ENCODE data around the gene SHKBP1. TPM values are rescaled to one million over a fixed set of nuclear protein-coding genes. Genes with fewer than 3 reads are reported as not detected.

SHKBP1 gene
- total RNA-seq, 1 donor from 2014 or later: 20.6 TPM

DNA sequence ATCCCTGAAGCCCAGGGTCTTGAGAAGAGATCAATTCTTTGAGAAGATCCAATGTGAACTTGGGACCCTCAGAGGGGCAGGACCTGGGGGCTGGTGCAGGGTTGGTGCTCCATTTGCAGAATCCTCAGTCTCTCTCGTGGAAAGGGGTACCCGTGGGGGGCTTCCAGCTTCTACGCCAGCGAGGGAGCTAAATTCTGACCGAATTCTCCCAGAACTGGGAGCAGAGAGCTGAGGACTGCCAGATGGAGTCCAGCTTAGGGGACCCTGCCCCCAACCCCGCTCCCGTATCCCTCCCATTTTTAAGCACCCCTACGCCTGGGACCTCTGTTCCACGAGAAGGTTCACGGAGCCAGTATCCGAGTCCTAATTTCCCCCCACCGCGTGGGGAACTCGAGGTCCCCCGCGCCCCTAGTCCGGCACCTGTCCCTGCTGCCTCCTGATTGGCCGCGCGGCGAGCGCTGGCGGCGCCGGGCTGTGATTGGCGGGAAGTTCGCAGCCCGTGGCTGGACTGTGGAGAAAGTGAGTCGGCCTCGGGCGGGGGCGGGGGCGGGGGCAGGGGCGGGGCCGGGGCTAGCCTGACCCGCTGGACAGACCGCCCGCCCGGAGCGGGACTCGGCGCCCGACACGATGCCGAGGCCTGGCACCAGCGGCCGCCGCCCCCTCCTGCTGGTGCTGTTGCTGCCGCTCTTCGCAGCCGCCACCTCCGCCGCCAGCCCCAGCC lies 20.1 kb downstream of the SHKBP1 start:
- intact Hi-C loops (cut with DNase I): loop anchor here (2.0 to 5.0 kb wide), 2 partner anchors 20 to 129 kb away; partner anchors contain the start of genes BLVRB, SHKBP1 and SPTBN4
- peak; percentile 84 for DNase-seq (ENCODE audit: missing footprints)
- peak; percentile 41 for ATAC-seq

DNA sequence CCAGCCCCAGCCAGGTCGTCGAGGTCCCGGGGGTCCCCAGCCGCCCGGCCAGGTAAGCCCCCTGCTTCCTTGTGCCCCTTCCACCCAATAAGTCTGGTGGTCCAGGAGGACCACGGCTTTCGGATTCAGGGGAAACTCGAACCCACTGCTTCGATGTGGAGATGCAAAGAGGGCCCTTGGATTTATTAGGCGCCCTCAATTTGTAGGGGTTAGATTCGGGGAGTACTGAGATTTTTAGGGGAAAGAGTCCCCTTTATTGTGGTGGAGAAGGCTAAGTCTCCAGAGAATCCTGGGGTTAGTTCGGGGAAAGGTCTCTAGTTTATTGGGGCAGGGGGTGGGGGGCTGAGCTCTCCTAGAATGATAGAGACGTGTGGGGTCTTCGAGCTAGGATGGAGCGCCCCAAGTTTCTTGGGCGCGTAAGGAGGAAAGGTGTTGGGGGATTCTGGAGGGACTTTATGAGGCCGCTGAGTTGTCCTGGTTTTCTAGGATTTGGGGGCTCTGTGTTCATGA lies 20.7 kb downstream of the SHKBP1 start:
- DNase-seq (ENCODE audit: missing footprints) (peak; percentile 9), ATAC-seq (no peak)
- intact Hi-C loops (cut with DNase I): loop anchor here (2.0 to 5.0 kb wide), 2 partner anchors 21 to 130 kb away; partner anchors contain the start of genes BLVRB, SHKBP1 and SPTBN4

DNA sequence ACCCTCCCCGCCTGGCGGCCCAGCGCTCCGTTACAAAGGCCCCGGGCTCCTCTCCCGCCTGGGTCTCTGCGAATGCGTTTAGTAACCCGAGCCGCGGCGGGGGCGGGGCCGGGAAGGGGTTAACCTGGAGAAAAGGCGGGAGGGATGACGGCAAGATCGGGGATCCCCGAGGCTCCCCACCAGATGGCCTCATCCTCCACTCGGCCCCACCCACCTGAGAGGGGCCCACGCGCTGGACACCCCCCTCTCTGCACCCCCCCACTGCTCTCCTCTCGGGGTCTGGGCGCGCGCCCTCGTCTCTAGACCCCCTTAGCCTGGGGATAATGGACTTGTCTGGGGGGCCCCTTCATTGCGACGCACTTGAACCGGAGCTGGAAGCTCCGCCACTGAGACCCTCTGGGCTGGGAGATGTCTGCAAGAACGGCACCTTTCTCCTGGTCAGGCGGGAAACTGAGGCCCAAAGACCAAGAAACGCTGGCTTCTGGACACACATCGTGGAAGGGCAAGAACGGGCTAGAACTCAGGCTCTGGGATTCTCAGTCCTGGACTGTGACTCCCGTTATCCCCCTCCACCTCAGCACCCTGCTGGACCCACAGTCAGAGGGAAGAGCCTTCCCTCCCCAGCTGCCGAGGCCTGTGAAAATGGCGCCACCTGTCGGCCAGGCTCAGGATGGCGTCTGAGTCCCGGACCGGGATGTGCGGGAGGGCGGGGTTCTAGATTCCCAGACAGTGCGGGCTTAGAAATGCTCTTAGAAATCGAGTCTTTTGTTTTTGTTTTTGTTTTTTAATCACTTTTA lies 21.6 kb downstream of the SHKBP1 start:
- DNase-seq (ENCODE audit: missing footprints) (peak; percentile 94), ATAC-seq (peak; percentile 63)
- intact Hi-C loops (cut with DNase I): loop anchor here (1.0 to 5.0 kb wide), 3 partner anchors 69 to 294 kb away; partner anchors contain the start of genes BLVRB and SPTBN4

DNA sequence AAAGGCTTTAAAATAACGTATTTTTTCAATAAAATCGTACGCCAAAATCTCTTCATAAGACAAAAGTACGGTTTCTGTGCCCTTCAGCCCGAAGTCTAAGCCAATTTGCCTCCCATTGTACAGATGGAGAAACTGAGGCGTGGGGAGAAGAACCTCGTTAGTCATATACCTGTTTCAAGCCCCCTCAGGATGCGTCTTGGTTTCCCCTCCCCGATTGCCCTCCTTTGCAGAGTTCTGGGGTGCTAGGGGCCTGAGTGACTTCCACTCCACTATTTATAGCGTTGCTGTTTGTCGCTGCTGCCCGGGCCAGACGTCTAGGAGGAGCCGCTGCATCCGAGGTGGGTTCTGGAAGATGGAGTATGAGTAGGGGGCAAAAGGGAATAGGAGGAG lies 22.2 kb downstream of the SHKBP1 start:
- ATAC-seq: no peak
- no peak for DNase-seq (ENCODE audit: missing footprints)
- intact Hi-C loops (cut with DNase I): loop anchor here (1.0 to 5.0 kb wide), 3 partner anchors 70 to 294 kb away; partner anchors contain the start of genes BLVRB and SPTBN4

DNA sequence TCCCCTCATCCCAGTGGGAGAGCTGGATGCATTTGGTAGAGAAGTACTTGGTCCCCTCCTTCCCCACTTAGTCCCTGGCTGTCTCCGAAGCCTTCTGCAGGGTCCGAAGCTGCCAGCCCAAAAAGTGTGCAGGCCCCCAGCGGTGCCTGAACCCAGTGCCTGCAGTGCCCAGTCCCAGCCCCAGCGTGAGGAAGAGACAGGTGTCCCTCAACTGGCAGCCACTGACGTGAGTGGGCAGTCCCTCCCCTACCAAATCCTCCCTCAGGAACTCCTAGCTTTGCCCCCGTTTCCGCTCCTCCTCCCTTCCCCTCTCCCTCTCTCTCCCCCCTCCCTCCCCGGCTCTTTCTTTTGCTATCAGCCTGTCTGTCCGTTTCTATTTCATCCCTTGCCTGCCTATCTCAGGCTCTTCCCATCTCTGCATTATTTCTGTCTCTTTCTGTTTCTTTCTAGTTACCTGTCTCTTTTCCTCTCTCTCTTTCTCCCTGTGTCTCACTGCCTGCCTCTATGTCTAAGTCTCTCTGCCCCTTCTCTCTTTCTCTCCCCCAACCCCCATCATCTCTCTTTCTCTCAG lies 22.7 kb downstream of the SHKBP1 start:
- ATAC-seq: no peak
- DNase-seq (ENCODE audit: missing footprints): peak; percentile 57
- intact Hi-C loops (cut with DNase I): loop anchor here (2.0 to 5.0 kb wide), 2 partner anchors 132 to 295 kb away; partner anchors contain the start of genes BLVRB and SPTBN4

DNA sequence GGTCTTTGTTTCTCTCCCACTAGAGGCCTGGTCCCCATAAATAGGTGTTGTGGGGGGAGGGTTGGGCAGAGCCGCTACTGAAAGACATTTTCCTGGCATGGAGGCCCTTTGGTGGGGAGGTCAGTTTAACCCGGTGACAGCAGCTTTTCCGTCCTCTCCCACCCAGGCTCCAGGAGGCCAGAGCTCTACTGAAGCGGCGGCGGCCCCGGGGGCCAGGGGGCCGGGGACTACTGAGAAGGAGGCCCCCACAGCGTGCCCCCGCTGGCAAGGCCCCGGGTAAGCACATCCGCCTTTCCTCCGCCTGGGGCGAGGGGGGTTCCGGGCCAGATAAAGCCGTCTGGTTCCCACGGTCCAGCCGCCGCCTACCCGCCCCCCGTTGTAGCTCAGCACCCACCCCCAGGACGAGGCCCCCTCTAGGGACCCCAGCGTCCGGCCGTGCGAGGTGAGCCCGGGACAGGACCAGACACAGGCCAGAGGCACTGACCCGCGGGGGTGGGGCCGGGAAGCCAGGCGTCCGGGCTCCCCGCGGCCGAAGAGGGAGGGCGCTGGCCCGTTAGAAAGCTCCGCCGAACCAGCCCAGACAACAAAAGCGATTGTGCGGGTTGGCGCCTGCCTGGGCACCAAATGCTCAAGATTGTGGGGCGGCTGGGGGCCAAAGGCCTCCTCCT lies 23.4 kb downstream of the SHKBP1 start:
- intact Hi-C loops (cut with DNase I): loop anchor here (2.0 to 5.0 kb wide), 4 partner anchors 117 to 295 kb away; partner anchors contain the start of genes BLVRB, COQ8B, ITPKC and PRX
- peak; percentile 77 for DNase-seq (ENCODE audit: missing footprints)
- no peak for ATAC-seq

DNA sequence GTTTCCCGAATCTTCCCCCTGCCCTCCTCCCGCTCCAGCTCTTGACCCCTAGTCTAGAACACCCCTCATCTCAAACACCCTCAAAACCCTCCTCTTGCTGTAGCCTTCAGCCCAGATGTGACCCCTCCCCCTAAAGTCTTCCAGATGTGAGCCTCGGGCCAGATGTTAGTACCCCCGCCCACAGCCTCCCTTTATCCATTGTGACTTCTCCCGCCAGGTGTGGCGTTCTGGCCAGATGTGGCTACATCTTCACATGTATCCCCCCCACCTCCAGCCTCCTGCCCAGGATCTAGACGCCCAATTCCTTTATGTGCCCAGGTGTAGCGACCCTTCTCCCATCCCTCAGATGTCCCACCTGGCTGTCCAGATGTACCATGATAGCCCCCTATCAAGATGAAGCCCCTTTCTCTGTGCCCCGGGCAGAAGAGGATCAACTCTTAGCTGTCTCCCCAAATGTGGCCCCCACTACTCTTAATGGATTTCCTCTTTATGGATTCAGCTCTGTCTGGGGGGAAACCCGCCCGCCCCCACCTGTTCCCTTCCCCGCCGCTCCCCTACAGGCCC lies 24.0 kb downstream of the SHKBP1 start:
- ATAC-seq: no peak
- peak; percentile 11 for DNase-seq (ENCODE audit: missing footprints)
- intact Hi-C loops (cut with DNase I): loop anchor here (5.0 kb wide), 2 partner anchors 117 to 188 kb away; partner anchors contain the start of genes COQ8B, ITPKC and PRX

DNA sequence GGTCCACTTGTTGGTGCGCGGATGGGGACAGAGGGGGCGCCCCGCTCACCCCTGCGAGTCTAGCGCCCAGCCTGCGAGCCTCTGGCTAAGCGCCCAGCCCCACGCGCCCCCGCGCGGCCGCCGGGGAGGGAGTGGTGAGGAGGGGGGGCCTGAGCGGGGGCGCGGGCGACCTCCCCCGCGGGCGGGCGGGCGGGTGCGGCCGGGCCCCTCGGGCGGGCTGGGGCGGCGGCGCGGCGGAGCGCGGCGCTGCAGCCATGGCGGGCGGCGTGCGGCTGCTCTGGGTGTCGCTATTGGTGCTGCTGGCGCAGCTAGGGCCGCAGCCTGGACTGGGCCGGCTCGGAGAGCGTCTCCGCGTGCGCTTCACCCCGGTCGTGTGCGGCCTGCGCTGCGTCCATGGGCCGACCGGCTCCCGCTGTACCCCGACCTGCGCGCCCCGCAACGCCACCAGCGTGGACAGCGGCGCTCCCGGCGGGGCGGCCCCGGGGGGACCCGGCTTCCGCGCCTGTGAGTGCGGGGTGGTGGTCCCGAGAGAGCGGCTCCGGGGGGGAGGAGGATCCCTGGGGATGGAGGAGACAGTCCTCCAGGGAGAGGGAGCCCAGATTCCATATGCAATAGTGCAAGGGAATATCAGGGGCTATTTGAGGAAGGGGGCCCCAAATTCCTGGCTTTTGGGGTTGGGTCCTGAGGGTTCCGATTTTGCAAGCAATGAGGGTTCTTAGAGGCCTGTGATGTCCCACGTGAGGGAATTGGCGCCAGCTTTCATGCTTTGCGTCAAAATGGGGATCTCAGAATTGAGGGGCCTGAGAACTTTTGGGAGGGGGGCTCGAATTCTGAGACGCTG lies 24.7 kb downstream of the SHKBP1 start, which contains the start of gene LTBP4:
TSS of gene LTBP4 (plus strand) at position 236 of the 841 bp plus-strand sequence. CDS start at position 255, 19 bp downstream.
- intact Hi-C loops (cut with DNase I): loop anchor here (5.0 kb wide), 2 partner anchors 116 to 189 kb away; partner anchors contain the start of genes COQ8B, ITPKC and PRX
- ATAC-seq (no peak), DNase-seq (ENCODE audit: missing footprints) (peak; percentile 82)

DNA sequence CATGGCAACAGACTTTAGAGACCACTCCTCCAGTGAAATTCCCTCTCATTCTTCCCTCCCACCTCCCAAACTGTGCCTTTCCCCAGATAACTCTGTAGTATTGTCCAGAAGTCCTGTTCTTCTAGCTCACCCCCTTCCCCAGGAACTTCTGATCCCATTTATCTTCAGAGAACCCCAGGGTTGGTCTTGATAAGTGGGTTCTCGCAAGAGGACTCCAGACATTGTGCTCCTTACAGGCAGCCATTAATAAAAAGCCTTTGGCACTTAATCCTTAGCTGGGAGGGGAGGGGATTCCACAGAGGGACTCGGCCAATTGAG lies 26.4 kb downstream of the SHKBP1 start:
- intact Hi-C loops (cut with DNase I): loop anchor here (5.0 kb wide), 2 partner anchors 114 to 191 kb away; partner anchors contain the start of genes COQ8B, ITPKC and PRX
- DNase-seq (ENCODE audit: missing footprints): no peak
- no peak for ATAC-seq

DNA sequence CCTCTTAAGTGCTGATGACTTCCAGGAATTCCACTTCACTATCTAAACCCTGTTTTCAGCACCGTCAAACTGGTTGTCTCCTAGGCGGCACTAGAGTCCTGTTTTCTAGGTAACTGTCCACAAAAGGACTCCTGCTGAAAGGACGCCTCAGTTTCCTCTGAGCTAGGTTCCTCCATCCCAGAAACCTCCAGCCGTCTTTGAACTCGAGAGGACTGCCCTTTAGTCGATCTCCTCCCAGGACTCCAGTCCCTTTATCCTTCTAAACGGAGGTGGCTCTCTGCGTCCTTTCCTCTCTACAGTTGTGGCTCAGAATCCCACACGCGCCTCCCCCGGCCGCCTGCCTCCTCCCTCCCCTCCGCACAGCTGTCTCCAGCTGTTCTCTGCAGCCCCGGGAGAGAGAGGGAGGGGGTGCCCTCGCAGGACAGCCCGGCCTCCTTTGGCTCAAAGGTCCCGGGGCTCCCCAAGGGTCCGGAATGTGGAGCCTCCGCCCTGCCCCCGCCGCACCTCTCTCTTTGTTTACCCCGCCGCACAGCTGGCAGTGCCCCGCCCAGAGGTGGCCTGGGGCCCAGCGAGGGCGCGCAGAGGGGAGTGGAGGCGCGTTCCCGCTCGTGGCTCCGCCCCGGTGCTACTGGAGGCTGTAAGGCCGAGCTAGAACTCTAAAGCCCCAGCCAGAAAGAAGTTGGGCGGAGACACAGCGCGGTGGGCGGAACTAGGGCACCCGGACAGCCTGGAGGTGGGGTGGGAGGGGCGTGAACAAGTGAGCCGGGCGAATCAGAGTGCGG lies 26.9 kb downstream of the SHKBP1 start:
- intact Hi-C loops (cut with DNase I): loop anchor here (2.0 to 5.0 kb wide), 3 partner anchors 31 to 191 kb away; partner anchors contain the start of genes COQ8B, ITPKC and PRX
- ATAC-seq (peak; percentile 82), DNase-seq (ENCODE audit: missing footprints) (peak; percentile 98)

DNA sequence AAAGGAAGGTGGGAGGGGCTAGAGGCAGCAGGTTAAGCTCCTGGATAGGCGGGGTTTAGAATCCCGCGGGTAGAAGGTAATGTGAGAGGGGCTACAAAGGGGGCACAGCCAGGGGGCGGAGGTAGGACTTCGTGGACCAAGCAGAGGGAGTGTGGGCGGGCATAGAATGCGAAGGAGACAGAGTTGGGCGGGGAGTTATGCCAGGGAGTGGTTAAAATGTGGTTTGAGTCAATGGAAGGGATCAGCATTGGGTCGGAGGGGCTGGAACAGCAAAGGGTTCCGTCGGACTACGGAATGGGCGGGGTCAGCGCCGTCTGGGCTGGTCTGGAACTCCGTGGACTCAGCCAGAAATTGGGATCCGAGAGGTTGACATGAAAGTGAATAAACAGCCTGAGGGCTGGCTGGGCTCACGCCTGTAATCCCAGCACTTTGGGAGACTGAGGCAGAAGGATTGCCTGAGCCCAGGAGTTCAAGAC lies 27.5 kb downstream of the SHKBP1 start:
- ATAC-seq (no peak), DNase-seq (ENCODE audit: missing footprints) (no peak)
- intact Hi-C loops (cut with DNase I): loop anchor here (2.0 to 5.0 kb wide), 3 partner anchors 31 to 192 kb away; partner anchors contain the start of genes COQ8B, ITPKC and PRX

DNA sequence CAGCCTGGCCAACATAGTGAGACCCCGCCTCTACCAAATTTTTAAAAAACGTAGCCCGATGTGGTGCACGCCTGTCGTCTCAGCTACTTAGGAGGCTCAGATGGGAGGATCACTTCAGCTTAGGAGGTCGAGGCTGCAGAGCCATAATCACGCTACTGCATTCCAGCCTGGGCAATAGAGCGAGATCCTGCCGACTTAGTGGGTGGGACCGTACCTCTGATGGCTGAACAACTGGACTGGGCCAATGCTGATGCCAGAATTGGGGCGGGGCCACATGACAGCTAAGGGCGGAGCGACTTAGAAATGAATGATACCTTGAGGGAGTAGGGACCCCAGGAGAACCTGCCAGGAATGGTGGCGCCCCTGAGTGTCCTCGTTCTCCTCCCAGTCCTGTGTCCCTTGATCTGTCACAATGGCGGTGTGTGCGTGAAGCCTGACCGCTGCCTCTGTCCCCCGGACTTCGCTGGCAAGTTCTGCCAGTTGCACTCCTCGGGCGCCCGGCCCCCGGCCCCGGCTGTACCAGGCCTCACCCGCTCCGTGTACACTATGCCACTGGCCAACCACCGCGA lies 28.1 kb downstream of the SHKBP1 start:
- intact Hi-C loops (cut with DNase I): loop anchor here (2.0 to 5.0 kb wide), 3 partner anchors 30 to 192 kb away; partner anchors contain the start of genes COQ8B, ITPKC and PRX
- no peak for ATAC-seq
- DNase-seq (ENCODE audit: missing footprints): no peak

DNA sequence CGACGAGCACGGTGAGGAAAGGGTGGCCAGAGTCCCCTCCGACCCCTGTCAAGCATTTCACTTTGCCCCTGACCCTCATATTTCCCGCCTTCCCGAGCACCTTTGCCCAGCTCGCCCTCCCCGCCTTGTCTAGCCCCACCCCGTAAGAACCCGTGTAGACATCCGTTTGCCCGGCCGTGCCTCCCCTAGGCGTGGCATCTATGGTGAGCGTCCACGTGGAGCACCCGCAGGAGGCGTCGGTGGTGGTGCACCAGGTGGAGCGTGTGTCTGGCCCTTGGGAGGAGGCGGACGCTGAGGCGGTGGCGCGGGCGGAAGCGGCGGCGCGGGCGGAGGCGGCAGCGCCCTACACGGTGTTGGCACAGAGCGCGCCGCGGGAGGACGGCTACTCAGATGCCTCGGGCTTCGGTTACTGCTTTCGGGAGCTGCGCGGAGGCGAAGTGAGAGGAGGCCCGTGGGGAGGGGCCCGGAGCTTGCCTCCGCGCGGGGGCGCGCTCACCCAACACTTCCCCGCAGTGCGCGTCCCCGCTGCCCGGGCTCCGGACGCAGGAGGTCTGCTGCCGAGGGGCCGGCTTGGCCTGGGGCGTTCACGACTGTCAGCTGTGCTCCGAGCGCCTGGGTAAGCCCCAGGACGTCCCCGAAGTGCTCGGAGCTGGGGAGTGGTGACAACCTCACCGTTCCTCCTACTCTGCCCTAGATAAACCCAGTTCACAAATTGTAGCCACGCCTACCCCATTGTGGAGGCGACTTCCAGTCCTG lies 28.7 kb downstream of the SHKBP1 start:
- intact Hi-C loops (cut with DNase I): loop anchor here (2.0 kb wide), 1 partner anchor 29 kb away; no protein-coding TSS in a partner anchor
- DNase-seq (ENCODE audit: missing footprints) (peak; percentile 87), ATAC-seq (peak; percentile 2)

DNA sequence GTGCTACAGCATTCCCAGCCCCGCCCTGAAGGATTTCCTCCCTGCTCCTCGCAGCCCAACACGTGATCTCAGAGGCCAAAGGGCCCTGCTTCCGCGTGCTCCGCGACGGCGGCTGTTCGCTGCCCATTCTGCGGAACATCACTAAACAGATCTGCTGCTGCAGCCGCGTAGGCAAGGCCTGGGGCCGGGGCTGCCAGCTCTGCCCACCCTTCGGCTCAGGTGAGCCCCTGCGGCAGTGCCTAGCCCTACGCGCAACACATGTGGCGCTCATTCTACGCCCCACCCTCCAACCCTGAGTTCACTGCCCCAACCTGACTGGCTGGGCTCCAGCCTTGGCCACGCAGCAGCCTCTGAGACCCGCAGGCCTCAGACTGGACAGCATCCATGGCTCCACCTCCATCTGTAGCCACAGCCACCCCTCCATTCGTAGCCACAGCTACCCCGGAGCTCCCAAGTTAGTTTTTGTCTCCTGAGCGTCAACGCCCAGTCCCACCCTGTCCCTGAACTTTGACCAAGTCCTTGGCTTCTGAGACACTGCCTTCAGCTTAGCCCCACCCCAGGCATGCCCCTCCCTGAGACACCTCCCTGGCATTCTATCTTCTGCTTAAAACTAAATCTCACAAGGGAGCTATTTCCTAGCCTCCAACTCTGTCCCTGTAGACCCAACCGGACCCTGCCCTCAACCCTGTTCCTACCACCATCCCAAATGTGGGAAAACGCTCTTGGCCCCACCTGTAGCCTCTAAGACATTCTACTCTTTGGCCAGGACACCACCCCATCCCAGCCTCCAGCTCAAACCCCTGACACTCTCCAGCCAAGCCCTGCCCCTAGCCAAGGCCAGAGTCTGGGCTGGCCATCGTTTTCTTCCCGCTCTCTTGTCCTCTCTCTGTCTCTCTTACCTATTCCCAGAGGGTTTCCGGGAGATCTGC lies 30.9 kb downstream of the SHKBP1 start:
- intact Hi-C loops (cut with DNase I): no loop called here

More for the DNA sequence above, 30.9 kb downstream of the SHKBP1 start:
- ATAC-seq (no peak), DNase-seq (ENCODE audit: missing footprints) (peak; percentile 66)
